Activated CD4-positive, alpha-beta T cell treated with anti-CD3 and anti-CD28 coated beads, Interleukin-2, amount 50 U/mL, for 1 hour (primary cell): Measurements from ENCODE around the gene PHOSPHO1.
"Not testable (repeated sequence)": the region's sequence is repeated elsewhere in the genome, so short reads cannot be mapped to it uniquely, and the experiment has no call there.

Source experiments
- DNase-seq: peaks from one replicate; pipeline ENCODE4 v3.0.0-alpha.2; 2020

The PHOSPHO1 gene

DNA sequence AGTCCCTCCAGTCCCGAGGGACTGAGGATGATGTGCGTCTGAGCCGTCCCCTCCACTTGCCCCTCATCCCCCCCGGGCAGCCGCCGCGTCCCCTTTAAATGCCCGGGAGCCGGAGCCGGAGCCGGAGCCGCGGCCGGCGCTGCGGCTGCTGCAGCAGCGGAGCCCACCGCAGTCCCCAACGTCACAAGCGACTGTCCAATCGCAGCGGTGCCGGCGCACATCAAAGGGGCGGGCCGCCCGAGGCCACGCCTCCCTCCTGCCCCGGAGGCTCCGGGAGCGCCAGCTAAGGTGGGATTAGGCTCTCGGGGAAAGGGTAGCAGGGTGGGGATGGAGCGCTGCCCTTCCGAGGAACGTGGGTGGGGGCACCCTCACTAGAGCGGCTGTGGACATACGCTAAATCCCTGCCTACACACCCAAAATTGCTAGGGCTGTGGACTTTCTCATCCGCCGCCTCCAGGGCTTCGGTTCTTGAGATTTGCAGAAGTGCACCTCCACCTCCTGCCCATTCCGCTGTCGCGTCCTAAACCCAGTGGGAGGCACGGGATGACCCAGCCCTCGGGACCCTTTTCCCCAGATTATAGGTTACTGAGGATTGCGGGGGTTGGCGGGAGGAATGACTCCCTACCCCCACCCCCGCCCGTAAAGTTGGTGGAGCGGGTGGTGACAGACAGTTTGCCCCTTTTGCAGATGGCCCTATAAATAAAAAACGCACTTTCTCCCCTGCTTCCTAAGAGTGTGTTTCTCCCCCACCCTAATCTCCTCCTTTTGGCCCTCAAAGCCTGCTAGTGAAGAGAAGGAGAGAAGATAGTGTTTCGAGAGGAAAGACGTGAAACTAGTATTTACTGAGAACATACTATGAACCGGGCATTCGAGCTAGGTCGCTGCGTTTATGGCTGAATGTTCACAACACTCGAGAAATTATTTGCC lies at the start of gene PHOSPHO1:
Gene PHOSPHO1, minus strand, starts transcription at position 152 of the 927 bp plus-strand sequence. CDS start 4,096 bp downstream, outside the sequence.
- DNase-seq, result peak; percentile 85

DNA sequence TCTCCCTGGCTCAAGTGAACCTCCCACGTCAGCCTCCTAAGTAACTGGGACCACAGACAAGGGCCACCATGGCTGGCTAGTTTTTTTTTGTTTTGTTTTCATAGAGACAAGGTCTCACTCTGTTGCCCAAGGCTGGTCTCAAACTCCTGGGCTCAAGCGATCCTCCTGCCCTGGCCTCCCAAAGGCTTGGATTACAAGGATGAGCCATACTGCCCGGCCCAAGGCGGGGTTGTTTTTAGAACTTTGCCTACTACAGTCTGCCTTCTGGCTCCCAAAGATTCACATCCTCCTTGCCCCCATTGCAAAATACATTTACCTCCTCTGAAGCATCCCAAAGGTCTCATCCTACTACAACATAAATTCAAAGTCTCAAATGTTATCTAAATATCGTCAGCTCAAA lies 49.5 kb upstream of the PHOSPHO1 start:
- no peak for DNase-seq

- not testable (repeated sequence) for DNase-seq
These were observed 48.9 kb upstream of the PHOSPHO1 start for GRCh38 chr17:49279263-49280015.

GRCh38 chr17:49278076-49278475 lies 47.5 kb upstream of the PHOSPHO1 start:
- DNase-seq, result no peak

DNA sequence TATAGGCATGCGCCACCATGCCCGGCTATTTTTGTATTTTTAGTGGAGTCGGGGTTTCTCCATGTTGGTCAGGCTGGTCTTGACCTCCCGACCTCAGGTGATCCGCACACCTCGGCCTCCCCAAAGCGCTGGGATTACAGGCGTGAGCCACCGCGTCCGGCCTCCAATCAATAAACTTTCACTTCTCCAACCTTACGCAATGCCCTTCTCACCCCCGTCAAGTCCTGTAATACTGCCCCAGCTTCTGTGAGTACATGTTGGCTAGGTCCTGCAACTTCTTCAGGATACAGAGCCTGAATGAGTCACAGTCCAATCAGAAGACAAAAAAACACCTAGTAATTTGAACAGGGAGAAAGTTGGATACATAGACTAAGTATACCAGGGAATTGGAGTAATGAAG lies 47.1 kb upstream of the PHOSPHO1 start:
- DNase-seq, result no peak

DNA sequence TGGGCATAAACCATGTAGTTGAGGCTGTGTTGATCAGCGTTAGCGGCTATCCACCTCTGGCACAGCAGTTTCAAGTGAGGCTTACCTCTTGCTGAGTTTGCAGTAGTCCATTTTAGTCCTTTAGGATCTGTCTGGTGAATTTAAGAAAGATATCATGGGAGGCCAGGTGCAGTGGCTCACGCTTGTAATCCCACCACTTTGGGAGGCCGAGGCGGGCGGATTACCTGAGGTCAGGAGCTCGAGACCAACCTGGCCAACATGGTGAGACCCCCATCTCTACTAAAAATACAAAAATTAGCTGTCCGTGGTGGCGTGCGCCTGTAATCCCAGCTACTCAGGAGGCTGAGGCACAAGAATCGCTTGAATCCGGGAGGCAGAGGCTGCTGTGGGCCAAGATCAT lies 45.4 kb upstream of the PHOSPHO1 start:
- DNase-seq, result not testable (repeated sequence)

- no peak for DNase-seq
These were observed 38.8 kb upstream of the PHOSPHO1 start for GRCh38 chr17:49269356-49269755.

- no peak for DNase-seq
These were observed 37.3 kb upstream of the PHOSPHO1 start for GRCh38 chr17:49267912-49268311.

GRCh38 chr17:49266233-49266632 lies 35.6 kb upstream of the PHOSPHO1 start:
- DNase-seq, result no peak

- not testable (repeated sequence) for DNase-seq
These were observed 31.0 kb upstream of the PHOSPHO1 start for GRCh38 chr17:49261540-49261939.

GRCh38 chr17:49260817-49261291 lies 30.3 kb upstream of the PHOSPHO1 start:
- peak; percentile 17 for DNase-seq

- DNase-seq, result peak; percentile 37
These were observed 29.6 kb upstream of the PHOSPHO1 start for GRCh38 chr17:49260011-49260816.

DNA sequence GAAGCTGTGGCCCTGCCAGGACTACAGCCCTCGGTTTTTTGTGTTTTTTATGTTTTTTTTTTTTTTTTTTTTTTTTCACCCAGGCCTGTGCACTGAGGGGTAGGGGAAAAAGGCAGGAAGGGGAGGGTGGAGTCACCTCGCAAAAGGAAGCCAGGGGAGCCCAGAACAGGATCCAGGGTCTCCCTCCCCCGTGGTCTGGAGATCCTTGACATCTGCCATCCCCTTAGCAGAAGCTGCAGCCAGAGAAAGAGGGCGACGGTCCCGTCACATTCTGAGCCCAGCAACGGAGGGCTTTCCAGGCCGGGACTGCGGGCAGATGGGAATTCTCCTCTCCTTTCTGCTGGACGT lies 29.1 kb upstream of the PHOSPHO1 start:
- DNase-seq, result no peak

GRCh38 chr17:49258394-49258793 lies 27.8 kb upstream of the PHOSPHO1 start:
- no peak for DNase-seq

GRCh38 chr17:49255125-49255524 lies 24.5 kb upstream of the PHOSPHO1 start:
- no peak for DNase-seq

DNA sequence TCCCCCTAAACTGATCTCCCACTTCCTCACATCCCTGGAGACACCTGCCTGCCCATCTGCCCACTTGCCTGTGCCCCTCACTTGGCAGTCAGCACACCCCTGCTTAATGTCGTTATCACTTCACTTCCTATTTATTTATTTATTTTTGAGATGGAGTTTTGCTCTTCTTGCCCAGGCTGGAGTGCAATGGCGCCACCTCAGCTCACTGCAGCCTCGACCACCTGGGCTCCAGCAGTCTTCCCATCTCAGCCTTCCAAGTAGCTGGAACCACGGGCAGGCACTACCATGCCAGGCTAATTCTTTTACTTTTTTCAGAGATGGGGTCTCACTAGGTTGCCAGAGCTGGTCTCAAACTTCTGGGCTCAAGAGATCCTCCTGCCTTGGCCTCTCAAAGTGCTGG lies 23.5 kb upstream of the PHOSPHO1 start:
- no peak for DNase-seq

DNA sequence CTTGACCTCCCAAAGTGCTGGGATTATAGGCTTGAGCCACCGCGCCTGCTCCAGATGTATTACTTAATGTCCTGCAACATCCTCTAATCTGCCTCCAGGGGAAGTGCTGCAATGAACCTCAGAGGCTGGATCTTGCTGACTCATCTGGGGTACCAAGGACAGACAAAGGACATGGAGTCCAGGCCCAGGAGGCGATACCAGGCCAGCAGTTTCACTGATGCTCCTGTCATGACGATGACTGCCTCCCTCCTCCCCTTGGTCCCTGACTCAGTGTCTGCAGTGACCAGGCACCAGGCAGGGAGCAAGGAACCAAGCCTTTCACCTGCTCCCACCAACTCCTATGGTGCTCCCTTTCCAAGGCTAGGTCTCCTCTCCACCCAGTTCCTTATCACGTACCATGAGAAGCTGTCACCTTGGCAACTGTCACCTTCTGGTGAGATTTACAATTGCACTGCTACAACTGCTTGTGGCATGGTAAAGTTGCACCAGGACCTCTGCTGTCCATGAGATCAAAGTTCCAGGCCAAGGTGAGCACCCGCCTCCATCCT lies 21.6 kb upstream of the PHOSPHO1 start:
- no peak for DNase-seq

- DNase-seq, result no peak
These were observed 19.4 kb upstream of the PHOSPHO1 start for GRCh38 chr17:49249890-49250522.

GRCh38 chr17:49249292-49249794 lies 18.8 kb upstream of the PHOSPHO1 start:
- no peak for DNase-seq

DNA sequence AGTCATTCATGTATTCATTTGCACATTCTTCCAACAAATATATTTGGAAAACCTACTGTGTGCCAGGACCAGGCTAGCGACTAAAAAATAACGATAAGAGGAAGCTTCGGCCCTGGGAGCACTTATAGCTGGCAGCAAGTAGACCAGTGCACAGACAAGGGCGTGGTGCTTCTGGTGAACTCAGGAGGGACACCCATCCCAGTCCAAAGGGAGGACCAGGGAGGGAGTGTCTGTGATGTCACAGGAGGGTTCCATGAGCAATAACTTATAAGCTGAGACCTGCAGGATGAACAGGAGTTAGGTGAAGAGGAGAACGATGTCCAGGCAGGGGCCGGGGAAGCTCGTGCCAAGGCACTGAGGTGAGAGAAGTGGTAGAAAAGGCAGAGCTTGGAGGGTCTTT lies 17.4 kb upstream of the PHOSPHO1 start:
- DNase-seq, result no peak

- no peak for DNase-seq
These were observed 14.3 kb upstream of the PHOSPHO1 start for GRCh38 chr17:49244839-49245238.

DNA sequence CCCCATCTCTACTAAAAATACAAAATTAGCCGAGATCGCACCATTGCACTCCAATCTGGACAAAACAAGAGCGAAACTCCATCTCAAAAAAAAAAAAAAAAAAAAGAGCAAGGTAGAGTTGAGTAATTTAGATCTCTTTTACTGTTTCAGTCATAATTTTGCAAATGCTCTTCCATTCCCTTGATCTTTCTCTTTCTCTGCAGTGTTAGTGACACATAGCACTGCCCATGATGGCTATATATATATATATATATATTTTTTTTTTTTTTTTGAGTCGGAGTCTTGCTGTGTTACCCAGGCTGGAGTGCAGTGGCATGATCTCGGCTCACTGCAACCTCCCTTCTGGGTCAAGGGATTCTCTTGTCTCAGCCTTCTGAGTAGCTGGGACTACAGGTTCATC lies 12.2 kb upstream of the PHOSPHO1 start:
- no peak for DNase-seq
